T-cell (primary cell): ENCODE measurements around the gene TMEM170A. TPM values are rescaled to one million over a fixed set of nuclear protein-coding genes. Genes with fewer than 3 reads are reported as not detected.
"Not testable (repeated sequence)": the region's sequence is repeated elsewhere in the genome, so short reads cannot be mapped to it uniquely, and the experiment has no call there.

ENCODE experiments used
- ATAC-seq, 4 experiments: fragments of 200-7000 bp in 3 of 4; fragments of 150-1000 bp in 1 of 4; cut with Tn5 transposase; replicated peaks in 1 of 4; 1 replicate in 3 of 4; 2 replicates in 1 of 4; pipeline ENCODE4 v1.10.0; 2021; ENCODE audit warnings: moderate library complexity in 3 of 4, mild to moderate bottlenecking in 2 of 4, moderate number of reproducible peaks in 1 of 4
- CTCF ChIA-PET, 2 donors: fragments of 300-600 bp; sonication (Branson Sonifier 250); formaldehyde crosslinking; loops; one replicate each; lab custom pipeline; 2022; ENCODE audit warnings: antibody characterized with exemption in 2 of 2; lab: Charles Lee
- POLR2A ChIA-PET, 2 donors: fragments of 300-600 bp; sonication (Branson Sonifier 250); formaldehyde crosslinking; loops; one replicate each; lab custom pipeline; 2022; ENCODE audit warnings: antibody characterized with exemption in 2 of 2; lab: Charles Lee
- DNase-seq, 35 experiments: peaks; one replicate each; pipeline versions ENCODE4 v3.0.0 to v3.0.0-alpha.2; 2013 to 2023
- H3K27ac ChIP-seq: one replicate; pipeline ENCODE4 v1.5.1; 2013; ENCODE audit warnings: low read length
- H3K27me3 ChIP-seq, 2 experiments: replicated peaks in 1 of 2; 1 replicate in 1 of 2; 2 replicates in 1 of 2; pipeline versions ENCODE4 v1.6.1 to v1.7.0; 2013; ENCODE audit warnings: low read length in 1 of 2, mixed read lengths in 1 of 2; ENCODE audit not compliant: control insufficient read depth in 2 of 2, insufficient read depth in 2 of 2; ENCODE audit errors: extremely low read depth in 1 of 2
- H3K36me3 ChIP-seq, 2 donors: 1 replicate in 1 of 2; 2 replicates in 1 of 2; pipeline versions ENCODE4 v1.6.1 to v1.7.0; 2013; ENCODE audit warnings: low read length in 1 of 2; ENCODE audit not compliant: control insufficient read depth in 2 of 2, insufficient read depth in 1 of 2; ENCODE audit errors: extremely low read depth in 1 of 2
- H3K4me1 ChIP-seq, 2 experiments: 1 replicate in 1 of 2; 2 replicates in 1 of 2; pipeline versions ENCODE4 v1.6.1 to v1.7.0; 2013; ENCODE audit warnings: low read length in 2 of 2, mixed read lengths in 1 of 2; ENCODE audit not compliant: insufficient read depth in 2 of 2, control insufficient read depth in 1 of 2; ENCODE audit errors: extremely low read depth in 1 of 2
- H3K4me3 ChIP-seq, 2 donors: 1 replicate in 1 of 2; 2 replicates in 1 of 2; pipeline versions ENCODE4 v1.5.1 to v1.7.0; 2013; ENCODE audit warnings: mild to moderate bottlenecking in 2 of 2, low read length in 1 of 2, moderate library complexity in 1 of 2; ENCODE audit not compliant: control insufficient read depth in 1 of 2; ENCODE audit errors: extremely low read depth in 1 of 2
- H3K9me3 ChIP-seq: 2 replicates; pipeline ENCODE4 v1.7.0; 2013
- H3K27ac Mint-ChIP-seq, 2 donors: one replicate each; pipeline ENCODE4 v1.8.0; 2020 to 2021; ENCODE audit warnings: mild to moderate bottlenecking in 2 of 2, mixed read lengths in 2 of 2
- H3K27me3 Mint-ChIP-seq, 2 donors: one replicate each; pipeline ENCODE4 v1.8.0; 2021 to 2022; ENCODE audit warnings: mixed read lengths in 2 of 2
- H3K36me3 Mint-ChIP-seq: one replicate; pipeline ENCODE4 v1.8.0; 2021; ENCODE audit warnings: mixed read lengths
- H3K4me1 Mint-ChIP-seq, 3 donors: one replicate each; pipeline ENCODE4 v1.8.0; 2020 to 2022; ENCODE audit warnings: mixed read lengths in 3 of 3, mild to moderate bottlenecking in 1 of 3
- H3K4me3 Mint-ChIP-seq, 3 donors: one replicate each; pipeline ENCODE4 v1.8.0; 2020 to 2022; ENCODE audit warnings: mild to moderate bottlenecking in 3 of 3, mixed read lengths in 3 of 3, moderate library complexity in 3 of 3
- H3K9me3 Mint-ChIP-seq, 3 donors: one replicate each; pipeline ENCODE4 v1.8.0; 2020 to 2022; ENCODE audit warnings: mixed read lengths in 3 of 3
- WGBS: methylation state at CpG from one replicate; pipeline ENCODE4 v1.1.5; 2013; ENCODE audit warnings: missing lambda C conversion rate; ENCODE audit not compliant: insufficient coverage; 5-methylcytosine and 5-hydroxymethylcytosine counted together
- total RNA-seq, 35 experiments: library from RNA in 6 of 35; stranded (reverse) in 6 of 35; fragments of 120-200 nt in 1 of 35; gene quantifications; one replicate each; pipeline versions ENCODE4 v1.2.1 to v1.2.4 and lab custom pipeline; 2013 to 2026

TMEM170A gene
- total RNA-seq, 5 donors from 2014 or later (not counting 1 experiment from before 2014, with no cell fraction given): 37.7 to 45.8 (median 41.9) TPM

- H3K4me1 ChIP-seq: no peaks in the 10 kb centered on the region
- ChIA-PET CTCF (no interaction called here), POLR2A (no interaction called here)
- WGBS: no CpG with 5 or more reads among the region's 5 CpGs
- no peak overlapping the region for H3K27ac ChIP-seq
- no peak for ATAC-seq
- no peaks in the 10 kb centered on the region for H3K4me1 Mint-ChIP-seq
- H3K27ac Mint-ChIP-seq: no peak overlapping the region
- H3K9me3 ChIP-seq: no peaks in the 10 kb centered on the region
- peaks cover 0 to 8% of the 10 kb centered on the region in 2 experiments for H3K27me3 ChIP-seq
- no peaks in the 10 kb centered on the region for H3K36me3 Mint-ChIP-seq
- H3K4me3 ChIP-seq: no peak overlapping the region
- DNase-seq: no peak
- H3K9me3 Mint-ChIP-seq: no peaks in the 10 kb centered on the region
- H3K4me3 Mint-ChIP-seq: no peak overlapping the region
- peaks cover 18 to 29% of the 10 kb centered on the region in 2 donors for H3K27me3 Mint-ChIP-seq
- no peaks in the 10 kb centered on the region for H3K36me3 ChIP-seq
Observed at GRCh38 chr16:75501359-75501758, 36.9 kb upstream of the TMEM170A start.

GRCh38 chr16:75498605-75499322, 34.3 kb upstream of the TMEM170A start:
- peaks cover 2 to 28% of the 10 kb centered on the region in 2 experiments for H3K27me3 ChIP-seq
- H3K9me3 Mint-ChIP-seq, DNase-seq, H3K36me3 Mint-ChIP-seq, POLR2A ChIA-PET, H3K27ac Mint-ChIP-seq, H3K4me3 ChIP-seq, H3K4me3 Mint-ChIP-seq, ATAC-seq, H3K9me3 ChIP-seq, H3K36me3 ChIP-seq, CTCF ChIA-PET, H3K27ac ChIP-seq, H3K4me1 ChIP-seq, H3K4me1 Mint-ChIP-seq: not testable (repeated sequence)
- H3K27me3 Mint-ChIP-seq: peaks cover 20 to 28% of the 10 kb centered on the region in 2 donors
- WGBS: no CpG with 5 or more reads among the region's 13 CpGs

- ChIA-PET POLR2A (no interaction called here), CTCF (interaction anchor here in 1 of 2 donors (0.6 to 0.7 kb wide), 2 partner anchors 9 to 46 kb away, joined by 3 read pairs; no protein-coding TSS in a partner anchor)
- Mint-ChIP-seq H3K36me3 (no peaks in the 10 kb centered on the region), H3K9me3 (no peaks in the 10 kb centered on the region), H3K4me3 (no peak overlapping the region), H3K27me3 (peaks cover 24 to 40% of the 10 kb centered on the region in 2 donors), H3K4me1 (peaks cover 6 to 10% (median 7%) of the 10 kb centered on the region in 3 donors), H3K27ac (no peak overlapping the region)
- no peak overlapping the region for H3K27ac ChIP-seq
- no peak overlapping the region for H3K4me3 ChIP-seq
- no peaks in the 10 kb centered on the region for H3K9me3 ChIP-seq
- H3K36me3 ChIP-seq: no peaks in the 10 kb centered on the region
- peaks cover 0 to 10% of the 10 kb centered on the region in 2 experiments for H3K4me1 ChIP-seq
- no CpG with 5 or more reads among the region's 4 CpGs for WGBS
- ATAC-seq: no peak
- DNase-seq: no peak
- peaks cover 2 to 33% of the 10 kb centered on the region in 2 experiments for H3K27me3 ChIP-seq
Observed at GRCh38 chr16:75497558-75497957, 33.1 kb upstream of the TMEM170A start.

GRCh38 chr16:75495076-75495674, 30.7 kb upstream of the TMEM170A start, which contains the start of gene CHST6:
Gene CHST6 (minus strand): TSS chr16:75495441. CDS start chr16:75479828, 15,613 bp downstream.
- Histone ChIP-seq H3K4me1 (peaks cover 0 to 10% of the 10 kb centered on the region in 2 experiments), H3K27me3 (peaks cover 2 to 34% of the 10 kb centered on the region in 2 experiments), H3K36me3 (no peaks in the 10 kb centered on the region), H3K27ac (no peak within 1 kb of the TSS), H3K9me3 (no peaks in the 10 kb centered on the region), H3K4me3 (peak within 1 kb of the TSS in 1 of 2 donors; percentile 58)
- ChIA-PET CTCF (interaction anchor here in 1 of 2 donors (0.6 to 1.0 kb wide), 2 partner anchors 22 to 151 kb away, joined by 3 read pairs; no protein-coding TSS in a partner anchor), POLR2A (no interaction called here)
- DNase-seq (peak in 4 of 35 experiments; percentile 7 to 23 (median 10)), ATAC-seq (peak; percentile 43 to 67 (median 62))
- Mint-ChIP-seq H3K36me3 (no peaks in the 10 kb centered on the region), H3K9me3 (no peaks in the 10 kb centered on the region), H3K4me1 (peaks cover 6 to 10% (median 7%) of the 10 kb centered on the region in 3 donors), H3K27ac (no peak within 1 kb of the TSS), H3K4me3 (peak within 1 kb of the TSS; percentile 55 to 77 (median 57)), H3K27me3 (peaks cover 24 to 37% of the 10 kb centered on the region in 2 donors)
- WGBS: 1% methylated on average over 34 of the region's 43 CpGs

- DNase-seq (no peak), ATAC-seq (peak in 1 of 4 experiments; percentile 23)
- Histone ChIP-seq H3K4me1 (peaks cover 0 to 10% of the 10 kb centered on the region in 2 experiments), H3K27ac (no peak overlapping the region), H3K27me3 (peaks cover 2 to 34% of the 10 kb centered on the region in 2 experiments), H3K36me3 (no peaks in the 10 kb centered on the region), H3K9me3 (no peaks in the 10 kb centered on the region), H3K4me3 (peak overlapping the region in 1 of 2 donors; percentile 58)
- CTCF ChIA-PET: interaction anchor here in 1 of 2 donors (0.6 to 1.0 kb wide), 2 partner anchors 23 to 150 kb away, joined by 3 read pairs; no protein-coding TSS in a partner anchor
- Mint-ChIP-seq H3K36me3 (no peaks in the 10 kb centered on the region), H3K27me3 (peaks cover 22 to 37% of the 10 kb centered on the region in 2 donors), H3K9me3 (no peaks in the 10 kb centered on the region), H3K4me1 (peaks cover 6 to 10% (median 7%) of the 10 kb centered on the region in 3 donors), H3K27ac (no peak overlapping the region), H3K4me3 (peak overlapping the region; percentile 55 to 77 (median 57))
- WGBS: 40% methylated on average over 23 of the region's 26 CpGs
- POLR2A ChIA-PET: no interaction called here
Observed at GRCh38 chr16:75494661-75495075, 30.2 kb upstream of the TMEM170A start.

- Mint-ChIP-seq H3K9me3 (no peaks in the 10 kb centered on the region), H3K4me1 (peaks cover 6 to 10% (median 7%) of the 10 kb centered on the region in 3 donors), H3K36me3 (no peaks in the 10 kb centered on the region), H3K27ac (no peak overlapping the region), H3K4me3 (peak overlapping the region; percentile 55 to 77 (median 57)), H3K27me3 (peaks cover 22 to 37% of the 10 kb centered on the region in 2 donors)
- Histone ChIP-seq H3K36me3 (no peaks in the 10 kb centered on the region), H3K4me1 (peaks cover 0 to 10% of the 10 kb centered on the region in 2 experiments), H3K4me3 (no peak overlapping the region), H3K27ac (no peak overlapping the region), H3K27me3 (peaks cover 2 to 34% of the 10 kb centered on the region in 2 experiments), H3K9me3 (no peaks in the 10 kb centered on the region)
- 92% methylated on average over 4 of the region's 5 CpGs for WGBS
- no peak for DNase-seq
- ChIA-PET POLR2A (interaction anchor here in 1 of 2 donors (0.5 kb wide), 1 partner anchor 889 kb away, joined by 3 read pairs; no protein-coding TSS in a partner anchor), CTCF (interaction anchor here in 1 of 2 donors (0.6 to 1.0 kb wide), 2 partner anchors 23 to 150 kb away, joined by 3 read pairs; no protein-coding TSS in a partner anchor)
- no peak for ATAC-seq
Observed at GRCh38 chr16:75494184-75494583, 29.7 kb upstream of the TMEM170A start.
